NCI-H345 (cell line): Measurements from ENCODE around the gene IGF2BP1.
"Not testable (repeated sequence)": the region's sequence is repeated elsewhere in the genome, so short reads cannot be mapped to it uniquely, and the experiment has no call there.

Experiments
- DNase-seq: peaks from one replicate; lab custom pipeline; 2025; lab: John Stamatoyannopoulos, UW

The IGF2BP1 gene

GRCh38 chr17:49054342-49055092 lies 57.3 kb downstream of the IGF2BP1 start:
- no peak for DNase-seq

DNA sequence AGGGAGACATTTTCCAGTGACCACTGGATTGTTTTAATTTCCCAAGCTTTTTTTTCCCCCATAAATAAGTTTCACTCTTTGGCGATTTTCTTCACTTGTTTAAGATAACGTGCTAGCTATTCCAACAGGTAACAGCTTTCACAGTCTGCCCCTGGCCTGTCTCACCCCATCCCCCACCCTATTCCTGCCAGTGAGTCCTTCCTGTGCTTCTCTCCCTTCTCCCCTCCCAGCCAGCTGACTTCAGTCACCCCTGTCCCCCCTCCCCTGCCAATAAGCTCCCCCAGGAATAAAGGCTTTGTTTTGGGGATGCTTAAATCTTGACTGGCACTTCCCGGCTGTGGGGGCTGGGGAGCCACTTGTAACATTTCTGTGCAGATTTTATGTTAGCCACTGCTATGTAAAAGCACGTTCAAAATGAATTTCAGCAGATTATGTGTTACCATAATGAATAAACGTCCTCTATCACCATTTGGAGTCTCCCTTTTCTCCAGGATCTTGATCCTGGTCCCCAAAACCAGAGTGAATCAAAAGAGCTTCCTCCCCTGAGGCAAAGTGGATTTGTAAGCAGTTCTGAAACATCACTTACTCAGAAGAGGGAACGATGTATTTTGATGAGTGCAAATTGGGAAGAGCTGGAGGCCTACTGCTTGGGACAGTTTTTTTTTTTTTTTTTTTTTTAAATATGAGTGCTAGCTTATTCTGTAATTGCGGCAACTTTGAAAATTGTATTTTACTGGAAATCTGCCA lies 58.2 kb downstream of the IGF2BP1 start:
- DNase-seq: no peak

- DNase-seq: no peak
Measured at GRCh38 chr17:49061524-49061943, 64.3 kb downstream of the IGF2BP1 start.

GRCh38 chr17:49063652-49064051 lies 66.5 kb downstream of the IGF2BP1 start:
- DNase-seq: no peak

- no peak for DNase-seq
Measured at GRCh38 chr17:49067163-49067562, 70.0 kb downstream of the IGF2BP1 start.

DNA sequence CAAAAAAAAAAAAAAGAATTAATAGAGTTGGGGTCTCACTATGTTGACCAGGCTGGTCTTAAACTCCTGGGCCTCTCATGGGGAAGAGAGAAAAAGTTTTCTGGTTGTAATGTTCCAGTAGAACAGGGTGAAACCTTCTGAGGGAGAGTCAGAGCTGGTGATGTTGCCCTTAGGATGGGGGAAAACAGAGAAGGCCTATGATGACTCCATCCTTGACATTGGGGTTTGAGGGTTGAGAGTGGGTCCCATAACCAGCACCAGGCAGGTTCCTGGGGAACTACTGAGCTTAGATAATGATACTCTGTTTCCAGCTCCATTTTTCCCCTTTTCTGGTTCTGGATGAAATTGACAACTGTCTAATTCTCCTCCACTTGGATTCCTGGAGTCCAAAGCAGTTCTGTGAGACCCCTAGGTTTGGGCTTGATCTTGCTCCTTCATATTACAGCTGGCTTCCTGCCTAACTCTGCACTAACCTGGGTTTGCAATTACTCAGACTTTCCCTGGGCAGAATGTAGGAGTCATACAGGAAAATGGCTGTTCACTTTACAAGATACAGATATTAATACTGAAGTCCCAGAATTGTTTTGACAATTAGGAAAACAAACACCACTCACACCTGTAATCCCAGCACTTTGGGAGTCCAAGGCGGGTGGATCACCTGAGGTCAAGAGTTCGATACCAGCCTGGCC lies 72.5 kb downstream of the IGF2BP1 start:
- no peak for DNase-seq

DNA sequence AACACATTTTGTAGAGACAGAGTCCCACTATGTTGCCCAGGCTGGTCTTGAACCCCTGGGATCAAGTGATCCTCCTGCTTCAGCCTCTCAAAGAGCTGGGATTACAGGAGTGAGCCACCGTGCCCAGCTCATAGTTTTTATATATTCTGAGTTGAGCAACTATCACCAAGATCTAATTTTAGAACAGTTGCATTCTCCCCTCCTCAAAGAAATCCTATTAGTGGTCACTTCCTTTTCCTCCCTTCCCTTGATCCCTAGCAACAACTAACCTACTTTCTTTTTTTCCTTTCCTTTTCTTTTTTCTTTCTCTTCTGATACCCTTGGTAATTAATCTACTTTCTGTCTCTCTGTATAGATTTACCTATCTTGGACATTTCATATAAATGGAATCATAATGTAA lies 73.9 kb downstream of the IGF2BP1 start:
- no peak for DNase-seq

DNA sequence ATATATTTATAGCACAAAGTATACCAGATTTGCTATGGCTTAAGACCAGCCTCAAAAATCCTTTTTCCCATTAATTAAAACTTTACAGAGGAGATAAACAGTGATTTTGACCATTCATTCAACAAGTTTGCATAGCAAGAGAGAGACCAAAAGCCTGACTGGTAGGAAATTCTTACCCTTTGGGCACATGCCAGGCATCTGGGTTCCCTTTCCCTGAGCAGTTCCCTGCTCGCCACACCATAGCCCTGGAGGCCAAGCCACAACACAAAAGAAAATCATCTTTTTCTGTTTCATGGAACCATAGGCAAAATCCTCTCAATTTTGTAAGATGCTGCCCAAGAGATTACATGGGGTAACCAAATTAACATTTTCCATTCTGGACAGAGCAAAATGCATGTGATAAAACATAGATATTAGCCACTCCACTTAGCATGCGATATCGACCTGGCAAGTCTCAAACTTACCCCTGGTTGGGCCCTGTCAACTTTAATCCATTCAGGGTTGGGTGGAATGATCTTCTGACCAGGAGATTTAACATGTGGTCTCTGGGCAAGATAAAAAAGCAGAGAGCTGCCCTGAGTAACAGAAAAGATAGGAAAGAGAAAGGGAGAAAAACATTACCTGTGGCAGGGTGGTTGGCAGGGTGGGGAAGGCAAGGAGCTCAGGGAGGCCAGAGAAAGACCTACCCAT lies 77.8 kb downstream of the IGF2BP1 start:
- no peak for DNase-seq

DNA sequence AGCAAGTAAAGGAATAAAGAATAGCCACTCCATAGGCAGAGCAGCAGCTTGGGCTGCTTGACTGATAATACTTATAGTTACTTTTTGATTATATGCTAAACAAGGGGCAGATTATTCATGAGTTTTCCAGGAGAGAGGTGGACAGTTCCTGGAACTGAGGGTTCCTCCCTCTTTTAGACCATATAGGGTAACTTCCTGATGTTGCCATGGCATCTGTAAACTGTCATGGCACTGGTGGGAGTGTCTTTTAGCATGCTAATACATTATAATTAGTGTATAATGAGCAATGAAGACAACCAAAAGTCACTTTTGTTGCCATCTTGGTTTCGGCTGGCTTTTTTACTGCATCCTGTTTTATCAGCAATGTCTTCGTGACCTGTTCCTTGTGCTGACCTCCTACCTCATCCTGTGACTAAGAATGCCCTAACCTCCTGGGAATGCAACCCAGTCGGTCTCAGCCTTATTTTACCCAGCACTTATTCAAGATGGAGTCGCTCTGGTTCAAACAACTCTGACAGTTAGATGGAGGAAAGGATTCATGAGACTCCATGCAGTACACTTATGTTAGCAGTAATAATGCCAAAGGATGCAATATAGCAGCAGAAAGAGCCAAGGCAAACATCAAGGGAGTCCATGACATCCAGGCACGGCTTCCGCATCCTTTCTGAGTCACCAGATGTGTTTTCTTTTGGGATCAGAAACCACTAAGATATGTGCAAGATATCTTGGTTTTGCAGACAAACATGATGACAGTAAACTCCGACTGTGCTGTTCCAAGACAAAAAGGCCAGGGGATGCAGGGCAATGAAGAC lies 79.6 kb downstream of the IGF2BP1 start:
- DNase-seq: no peak

- no peak for DNase-seq
Measured at GRCh38 chr17:49078248-49078647, 81.1 kb downstream of the IGF2BP1 start.

- no peak for DNase-seq
Measured at GRCh38 chr17:49079840-49080663, 82.9 kb downstream of the IGF2BP1 start.

DNA sequence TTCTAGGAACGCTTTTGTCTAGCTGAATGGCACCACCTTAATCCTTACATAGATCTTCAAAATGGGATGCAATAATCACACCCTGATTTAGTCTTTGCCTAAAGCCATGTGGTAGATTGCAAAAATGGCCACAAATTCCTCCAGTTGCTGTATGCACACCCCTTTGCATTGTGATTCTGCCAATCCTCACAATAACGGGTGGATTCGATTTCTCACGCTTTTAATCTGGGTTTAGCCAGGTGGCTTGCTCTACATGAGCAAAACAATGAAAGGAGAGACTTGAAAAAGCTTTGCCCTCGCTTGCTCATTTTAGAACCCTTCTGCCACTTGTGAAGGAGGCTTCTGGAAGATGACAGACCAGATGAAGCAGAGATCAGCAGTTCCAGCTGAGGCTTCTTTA lies 85.0 kb downstream of the IGF2BP1 start:
- no peak for DNase-seq

DNA sequence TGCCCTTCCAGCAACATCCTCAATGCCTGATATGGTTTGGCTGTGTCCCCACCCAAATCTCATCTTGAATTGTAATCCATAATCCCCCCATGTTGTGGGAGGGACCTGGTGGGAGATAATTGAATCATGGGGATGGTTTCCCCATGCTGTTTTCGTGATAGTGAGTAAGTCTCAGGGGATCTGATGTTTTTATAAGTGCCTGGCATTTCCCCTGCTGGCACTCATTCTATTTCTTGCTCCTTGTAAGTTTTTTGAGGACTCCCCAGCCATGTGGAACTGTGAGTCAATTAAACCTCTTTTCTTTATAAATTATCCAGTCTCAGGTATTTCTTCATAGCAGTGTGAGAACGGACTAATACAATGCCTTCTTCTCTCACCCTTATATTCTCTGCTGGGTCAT lies 87.9 kb downstream of the IGF2BP1 start:
- not testable (repeated sequence) for DNase-seq

DNA sequence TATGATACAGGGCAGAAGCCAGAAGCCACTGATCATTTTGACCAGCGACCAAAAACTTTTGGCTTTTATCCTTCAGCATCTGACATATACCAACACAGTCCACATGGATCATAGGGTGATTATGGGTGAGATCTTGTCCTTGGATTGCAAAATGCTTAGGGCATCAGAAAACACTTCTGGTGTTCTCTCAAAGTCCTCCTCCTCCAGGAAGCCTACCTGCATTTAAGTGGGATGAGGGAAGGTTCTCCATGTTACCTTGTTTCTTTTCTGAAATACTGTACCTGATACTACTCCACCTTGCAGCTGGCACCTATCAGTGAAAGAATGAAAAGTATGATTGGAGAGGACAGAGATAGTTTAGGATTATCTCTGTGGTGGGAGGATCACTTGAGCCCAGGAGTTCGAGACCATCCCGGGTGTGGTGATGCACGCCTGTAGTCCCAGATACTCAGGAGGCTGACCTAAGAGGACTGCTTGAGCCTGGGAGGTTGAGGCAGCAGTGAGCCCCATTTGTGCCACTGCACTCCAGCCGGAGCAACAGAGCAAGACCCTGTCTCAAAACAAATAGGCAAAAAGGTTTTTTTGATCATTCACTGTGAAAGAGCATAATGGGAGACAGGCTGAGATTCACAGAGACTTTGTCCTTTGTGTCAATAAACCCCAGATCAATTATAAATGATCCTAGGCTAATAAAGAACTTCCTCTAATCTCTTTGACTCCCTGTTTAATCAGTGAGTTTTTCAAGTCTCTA lies 88.6 kb downstream of the IGF2BP1 start:
- no peak for DNase-seq

DNA sequence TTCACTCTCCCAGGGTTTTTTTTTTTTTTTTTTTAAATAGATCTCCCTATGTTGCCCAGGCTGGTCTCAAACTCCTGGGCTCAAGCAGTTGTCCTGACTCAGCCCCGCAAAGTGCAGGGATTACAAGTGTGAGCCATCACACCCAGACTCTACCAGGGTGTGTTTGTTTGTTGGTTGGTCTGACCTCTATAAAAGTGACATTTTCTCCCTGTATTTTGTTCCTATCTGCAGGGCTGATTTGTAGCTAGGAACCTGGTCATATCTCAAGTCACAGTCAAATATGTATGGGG lies 89.1 kb downstream of the IGF2BP1 start:
- DNase-seq: no peak

- DNase-seq: no peak
Measured at GRCh38 chr17:49086649-49087048, 89.5 kb downstream of the IGF2BP1 start.

DNA sequence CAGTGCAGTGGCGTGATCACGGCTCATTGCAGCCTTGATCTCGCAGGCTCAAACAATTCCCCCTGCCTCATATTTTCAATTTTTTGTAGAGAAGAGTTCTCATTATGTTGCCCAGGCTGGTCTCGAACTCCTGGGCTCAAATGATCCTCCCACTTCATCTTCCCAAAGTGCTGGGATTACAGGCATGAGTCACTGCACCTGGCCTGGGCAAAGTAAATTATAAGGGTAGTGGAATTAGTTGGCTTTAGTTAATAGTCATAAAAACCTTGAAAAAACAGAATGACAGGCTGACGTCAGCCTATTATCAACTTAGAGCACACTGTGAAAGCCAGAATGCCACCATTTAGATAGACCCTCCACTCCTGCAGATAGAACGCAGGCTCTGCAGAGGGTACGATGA lies 91.9 kb downstream of the IGF2BP1 start:
- DNase-seq: no peak

DNA sequence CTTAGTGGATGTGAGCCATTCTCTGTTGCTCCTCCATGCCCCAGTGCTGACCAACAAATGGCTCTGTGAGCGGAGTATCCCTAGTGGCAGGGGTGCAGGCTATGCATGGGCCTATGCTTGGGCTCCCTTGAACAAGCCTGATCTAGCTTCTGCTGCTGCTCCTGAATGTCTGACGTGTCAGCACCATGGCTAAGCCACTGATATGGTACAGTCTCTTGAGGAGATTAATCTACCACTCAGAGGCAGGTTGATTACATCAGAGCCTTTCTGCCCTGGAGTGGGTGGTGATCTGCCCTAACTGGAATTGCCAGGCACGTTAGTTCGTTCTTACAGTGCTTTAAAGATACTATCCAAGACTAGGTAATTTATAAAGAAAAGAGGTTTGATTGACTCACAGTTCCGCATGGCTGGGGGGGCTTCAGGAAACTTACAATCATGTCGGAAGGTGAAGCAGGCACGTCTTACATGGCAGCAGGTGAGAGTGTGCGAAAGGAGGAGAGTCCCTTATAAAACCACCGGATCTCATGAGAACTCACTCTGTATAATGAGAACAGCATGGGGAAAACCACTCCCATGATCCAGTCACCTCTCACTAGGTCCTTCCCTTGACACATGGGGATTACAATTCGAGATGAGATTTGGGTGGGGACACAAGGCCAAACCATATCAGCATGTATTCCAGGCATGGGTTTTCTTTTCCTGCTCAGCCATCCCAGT lies 93.9 kb downstream of the IGF2BP1 start:
- no peak for DNase-seq

DNA sequence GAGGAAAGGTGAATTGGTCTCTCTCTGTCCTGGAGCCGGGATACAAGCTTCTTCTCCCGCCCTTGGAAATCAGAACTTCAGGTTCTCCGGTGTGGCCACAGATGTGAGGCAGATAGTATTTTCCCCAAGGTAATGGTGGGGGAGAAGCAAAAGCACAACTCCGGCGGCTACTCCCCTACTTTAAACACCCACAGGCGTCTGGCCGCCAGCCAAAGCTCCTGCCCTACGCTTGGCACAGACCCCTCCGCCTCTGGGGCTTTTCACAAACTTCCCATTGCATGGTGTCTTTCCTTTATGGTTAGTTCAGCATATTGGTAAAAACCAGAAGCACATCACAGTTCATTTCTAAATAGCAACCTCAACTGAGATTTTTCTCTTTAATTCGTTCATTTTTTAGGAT lies 95.9 kb downstream of the IGF2BP1 start:
- no peak for DNase-seq
